ENCODE data around the gene MRPL43. TPM values are rescaled to one million over a fixed set of nuclear protein-coding genes. Genes with fewer than 3 reads are reported as not detected.

MRPL43 gene
- polyA plus RNA-seq, 2 of the 4 experiments (the other 2 are of a cell fraction), result 76.3 to 83.4 TPM

- FAIRE-seq (no peak), DNase-seq (ENCODE audit: low read depth in 1 of 2, low spot score in 1 of 2) (no peak), ATAC-seq (peak in 1 of 2 experiments; percentile 1; a peak in 2 of 6 replicates)
- peaks cover 18% of the 10 kb centered on the region for H3K4me1 ChIP-seq
- H3K27ac ChIP-seq, result no peak overlapping the region; a peak in 1 of 6 replicates
- H3K4me2 ChIP-seq, result no peak overlapping the region; the same call in 2 of the 3 replicates
- CTCF ChIA-PET, result interaction anchor here (1.0 to 59.3 kb wide), 9 partner anchors 15 to 503 kb away, joined by 3 to 2364 read pairs (median 4); partner anchors contain the start of genes KAZALD1, LZTS2, MRPL43 and PDZD7
- TF ChIP-seq CTCF (IDR thresholded peaks at IDR 0.05), result no peak
- TF ChIP-seq, protein P1, sequence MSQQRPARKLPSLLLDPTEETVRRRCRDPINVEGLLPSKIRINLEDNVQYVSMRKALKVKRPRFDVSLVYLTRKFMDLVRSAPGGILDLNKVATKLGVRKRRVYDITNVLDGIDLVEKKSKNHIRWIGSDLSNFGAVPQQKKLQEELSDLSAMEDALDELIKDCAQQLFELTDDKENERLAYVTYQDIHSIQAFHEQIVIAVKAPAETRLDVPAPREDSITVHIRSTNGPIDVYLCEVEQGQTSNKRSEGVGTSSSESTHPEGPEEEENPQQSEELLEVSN (IDR thresholded peaks at IDR 0.05; ENCODE audit: borderline replicate concordance, low read depth), result no peak
- no peak for TF ChIP-seq SMC3 (IDR thresholded peaks at IDR 0.05)
- TF ChIP-seq, protein P2, sequence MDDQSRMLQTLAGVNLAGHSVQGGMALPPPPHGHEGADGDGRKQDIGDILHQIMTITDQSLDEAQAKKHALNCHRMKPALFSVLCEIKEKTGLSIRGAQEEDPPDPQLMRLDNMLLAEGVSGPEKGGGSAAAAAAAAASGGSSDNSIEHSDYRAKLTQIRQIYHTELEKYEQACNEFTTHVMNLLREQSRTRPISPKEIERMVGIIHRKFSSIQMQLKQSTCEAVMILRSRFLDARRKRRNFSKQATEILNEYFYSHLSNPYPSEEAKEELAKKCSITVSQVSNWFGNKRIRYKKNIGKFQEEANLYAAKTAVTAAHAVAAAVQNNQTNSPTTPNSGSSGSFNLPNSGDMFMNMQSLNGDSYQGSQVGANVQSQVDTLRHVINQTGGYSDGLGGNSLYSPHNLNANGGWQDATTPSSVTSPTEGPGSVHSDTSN (IDR thresholded peaks at IDR 0.05), result no peak
- no peak for TF ChIP-seq ZSCAN20 (CRISPR knock-in tag; IDR thresholded peaks at IDR 0.05)
- no peak for TF ChIP-seq RNF2 (IDR thresholded peaks at IDR 0.05; ENCODE audit: borderline replicate concordance, low read depth)
- TF ChIP-seq JUN (IDR thresholded peaks at IDR 0.05), result no peak
- no peak for TF ChIP-seq CBX8 (IDR thresholded peaks at IDR 0.05)
- TF ChIP-seq FOSB (CRISPR knock-in tag; IDR thresholded peaks at IDR 0.05), result no peak
- POLR2A ChIA-PET, result no interaction called here
- H3K4me3 ChIP-seq, result no peak overlapping the region
- no peaks in the 10 kb centered on the region for H3K9me3 ChIP-seq
- WGBS (ENCODE audit: missing lambda C conversion rate), result 89% methylated on average over 19 of the region's 20 CpGs
These were observed 30.9 kb upstream of the MRPL43 start for GRCh38 chr10:101018118-101018599.

DNA sequence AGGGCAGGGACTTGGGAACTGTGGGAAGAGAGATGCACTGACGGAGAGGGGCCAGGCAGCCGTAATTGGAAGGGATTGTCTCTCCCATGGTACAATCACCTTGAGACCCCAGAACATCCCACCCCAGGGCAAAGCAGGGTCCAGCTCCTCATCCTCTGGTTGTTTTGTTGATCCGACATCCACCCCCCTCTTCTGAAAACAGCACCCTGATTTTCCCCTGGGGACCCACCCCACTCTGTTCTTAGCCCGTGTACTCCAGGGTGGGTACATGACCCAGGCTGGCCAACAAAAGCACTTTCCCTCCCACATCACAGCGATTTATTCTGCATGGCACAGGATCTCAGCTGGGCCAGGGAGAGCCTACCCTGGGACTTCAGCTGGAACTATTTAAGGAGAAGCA, 29.5 kb upstream of the MRPL43 start:
- TF ChIP-seq POLR2A (IDR thresholded peaks at IDR 0.05; ENCODE audit: low read length), result no peak
- TF ChIP-seq PHF8 (IDR thresholded peaks at IDR 0.05; ENCODE audit: borderline replicate concordance, low read depth), result no peak
- no peak for TF ChIP-seq JUN (IDR thresholded peaks at IDR 0.05)
- TF ChIP-seq RNF2 (IDR thresholded peaks at IDR 0.05; ENCODE audit: borderline replicate concordance, low read depth), result no peak
- TF ChIP-seq, protein P3, sequence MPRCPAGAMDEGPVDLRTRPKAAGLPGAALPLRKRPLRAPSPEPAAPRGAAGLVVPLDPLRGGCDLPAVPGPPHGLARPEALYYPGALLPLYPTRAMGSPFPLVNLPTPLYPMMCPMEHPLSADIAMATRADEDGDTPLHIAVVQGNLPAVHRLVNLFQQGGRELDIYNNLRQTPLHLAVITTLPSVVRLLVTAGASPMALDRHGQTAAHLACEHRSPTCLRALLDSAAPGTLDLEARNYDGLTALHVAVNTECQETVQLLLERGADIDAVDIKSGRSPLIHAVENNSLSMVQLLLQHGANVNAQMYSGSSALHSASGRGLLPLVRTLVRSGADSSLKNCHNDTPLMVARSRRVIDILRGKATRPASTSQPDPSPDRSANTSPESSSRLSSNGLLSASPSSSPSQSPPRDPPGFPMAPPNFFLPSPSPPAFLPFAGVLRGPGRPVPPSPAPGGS (IDR thresholded peaks at IDR 0.05), result no peak
- TF ChIP-seq NFE2L2 (conservative IDR thresholded peaks at IDR 0.05; ENCODE audit: low read length), result no peak
- TF ChIP-seq CHD2 (IDR thresholded peaks at IDR 0.05; ENCODE audit: low read length, partially characterized antibody), result no peak
- no peak for TF ChIP-seq HOXB5 (CRISPR knock-in tag; IDR thresholded peaks at IDR 0.05)
- no peak for TF ChIP-seq GATA3 (IDR thresholded peaks at IDR 0.05; ENCODE audit: borderline replicate concordance)
- TF ChIP-seq JUNB (IDR thresholded peaks at IDR 0.05), result no peak
- TF ChIP-seq ZC3H11A (IDR thresholded peaks at IDR 0.05), result no peak
- no peak for TF ChIP-seq REST (IDR thresholded peaks at IDR 0.05)
- no peak for TF ChIP-seq ZNF302 (CRISPR knock-in tag; IDR thresholded peaks at IDR 0.05)
- TF ChIP-seq SREBF2 (IDR thresholded peaks at IDR 0.05), result no peak
- no peak for TF ChIP-seq CHD4 (IDR thresholded peaks at IDR 0.05; ENCODE audit: borderline replicate concordance)
- Histone ChIP-seq H3K27ac (no peak overlapping the region), H3K4me2 (no peak overlapping the region), H3K4me3 (no peak overlapping the region), H3K4me1 (peaks cover 32% of the 10 kb centered on the region), H3K9me3 (no peaks in the 10 kb centered on the region)
- no peak for ATAC-seq
- ChIA-PET POLR2A (interaction anchor here (0.9 to 1.5 kb wide), 2 partner anchors 19 to 22 kb away, joined by 3 to 5 read pairs; no protein-coding TSS in a partner anchor), CTCF (interaction anchor here (1.3 to 59.3 kb wide), 4 partner anchors 16 to 125 kb away, joined by 4 to 2364 read pairs (median 490); partner anchors contain the start of genes KAZALD1, LZTS2, MRPL43 and PDZD7)
- WGBS (ENCODE audit: missing lambda C conversion rate), result 55% methylated on average over 5 of the region's 5 CpGs
- FAIRE-seq, result no peak
- no peak for DNase-seq (ENCODE audit: low read depth in 1 of 2, low spot score in 1 of 2)

All from A549 (cell line).